ENCODE measurements around the gene PTPRE.

PTPRE gene

DNA sequence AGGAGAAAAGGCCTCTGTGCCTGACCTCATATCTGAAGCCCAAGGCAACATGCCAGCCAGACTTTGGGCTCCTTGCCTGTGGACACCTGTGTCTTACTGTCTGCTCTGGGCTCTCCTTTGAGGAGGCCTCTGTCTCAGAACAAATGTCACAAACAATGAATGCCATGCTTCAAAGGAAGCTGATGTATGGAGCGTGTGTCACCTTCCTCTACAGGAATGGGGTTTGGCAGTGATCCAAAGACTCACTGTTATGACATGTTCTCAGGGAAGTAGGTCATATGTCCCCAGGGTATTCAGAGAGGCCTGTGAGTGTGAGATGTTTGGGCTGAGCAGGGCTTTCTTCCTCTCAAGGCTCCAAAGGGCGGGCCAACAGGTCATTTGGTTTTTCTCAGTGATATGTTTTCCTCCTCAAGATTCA, 38.4 kb downstream of the PTPRE start:
- no peak overlapping the region for H3K4me3 Mint-ChIP-seq
- peaks cover 13% of the 10 kb centered on the region for H3K27me3 Mint-ChIP-seq (ENCODE audit: low read depth, poor library complexity)
- TF ChIP-seq, protein P1, sequence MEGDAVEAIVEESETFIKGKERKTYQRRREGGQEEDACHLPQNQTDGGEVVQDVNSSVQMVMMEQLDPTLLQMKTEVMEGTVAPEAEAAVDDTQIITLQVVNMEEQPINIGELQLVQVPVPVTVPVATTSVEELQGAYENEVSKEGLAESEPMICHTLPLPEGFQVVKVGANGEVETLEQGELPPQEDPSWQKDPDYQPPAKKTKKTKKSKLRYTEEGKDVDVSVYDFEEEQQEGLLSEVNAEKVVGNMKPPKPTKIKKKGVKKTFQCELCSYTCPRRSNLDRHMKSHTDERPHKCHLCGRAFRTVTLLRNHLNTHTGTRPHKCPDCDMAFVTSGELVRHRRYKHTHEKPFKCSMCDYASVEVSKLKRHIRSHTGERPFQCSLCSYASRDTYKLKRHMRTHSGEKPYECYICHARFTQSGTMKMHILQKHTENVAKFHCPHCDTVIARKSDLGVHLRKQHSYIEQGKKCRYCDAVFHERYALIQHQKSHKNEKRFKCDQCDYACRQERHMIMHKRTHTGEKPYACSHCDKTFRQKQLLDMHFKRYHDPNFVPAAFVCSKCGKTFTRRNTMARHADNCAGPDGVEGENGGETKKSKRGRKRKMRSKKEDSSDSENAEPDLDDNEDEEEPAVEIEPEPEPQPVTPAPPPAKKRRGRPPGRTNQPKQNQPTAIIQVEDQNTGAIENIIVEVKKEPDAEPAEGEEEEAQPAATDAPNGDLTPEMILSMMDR (IDR thresholded peaks at IDR 0.05) = no peak
- H3K9me3 Mint-ChIP-seq = no peaks in the 10 kb centered on the region
- H3K27ac Mint-ChIP-seq = no peak overlapping the region
- H3K36me3 Mint-ChIP-seq (ENCODE audit: low read depth) = no peaks in the 10 kb centered on the region
- no peak for DNase-seq
- H3K4me1 Mint-ChIP-seq = peaks cover 6% of the 10 kb centered on the region

DNA sequence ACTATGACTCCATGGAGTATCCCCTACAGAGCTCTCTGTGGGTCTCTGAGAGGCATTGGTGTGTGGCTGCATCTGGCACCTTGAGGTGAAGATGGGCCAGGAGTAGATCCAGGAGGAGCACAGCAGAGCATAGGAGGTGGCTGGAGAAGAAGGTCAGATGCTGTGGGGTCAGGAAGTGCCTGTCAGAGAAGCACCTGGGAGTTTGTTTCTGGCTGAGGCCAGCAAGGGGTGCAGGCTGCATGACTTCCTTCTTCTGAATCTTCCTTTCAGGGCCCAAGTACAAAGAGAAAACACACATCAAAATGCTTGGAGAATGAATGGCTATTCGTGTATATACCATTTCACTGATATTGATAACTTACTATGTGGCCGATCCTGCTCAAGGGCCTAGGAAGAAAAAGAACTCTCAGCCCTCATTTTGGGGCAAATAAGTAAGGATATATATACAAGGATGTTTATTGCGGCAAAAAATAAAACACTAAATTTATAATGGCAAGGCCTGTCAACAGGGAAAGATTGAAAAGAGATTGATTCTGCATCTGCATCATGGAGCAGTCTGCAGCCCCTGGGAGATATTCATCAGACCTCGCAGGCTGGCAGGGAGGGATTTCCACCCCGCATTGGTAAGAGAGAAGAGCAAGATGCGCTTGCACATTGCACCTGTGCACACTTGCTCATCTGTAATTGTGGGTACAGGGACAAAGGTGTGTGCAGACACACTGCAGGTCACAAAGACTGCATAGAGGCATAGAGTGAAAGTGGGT, 39.2 kb downstream of the PTPRE start:
- TF ChIP-seq, protein P1 (IDR thresholded peaks at IDR 0.05) = no peak
- Mint-ChIP-seq H3K27ac (no peak overlapping the region), H3K4me1 (peaks cover 6% of the 10 kb centered on the region), H3K4me3 (no peak overlapping the region), H3K36me3 (ENCODE audit: low read depth) (no peaks in the 10 kb centered on the region), H3K9me3 (no peaks in the 10 kb centered on the region), H3K27me3 (ENCODE audit: low read depth, poor library complexity) (peaks cover 9% of the 10 kb centered on the region)
- no peak for DNase-seq

DNA sequence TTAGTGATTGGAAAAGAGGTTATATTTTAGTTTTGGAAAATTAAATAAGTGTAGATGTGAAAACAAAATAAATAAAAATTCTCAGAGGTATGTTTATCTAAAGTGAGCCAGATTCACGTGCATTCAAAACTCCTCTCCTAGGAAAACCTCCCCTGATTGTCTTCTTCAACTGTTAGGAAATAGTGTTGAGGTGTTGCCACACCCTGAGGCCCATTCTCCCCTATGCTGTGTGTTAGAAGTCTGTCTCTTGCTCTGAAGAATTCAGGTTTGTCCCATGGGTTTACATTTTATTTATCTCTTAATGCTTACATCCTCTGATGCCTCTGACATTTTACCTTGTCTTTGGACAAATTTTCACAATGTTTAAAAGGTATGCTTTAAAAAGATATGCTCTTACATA, 40.3 kb downstream of the PTPRE start:
- Mint-ChIP-seq H3K9me3 (no peaks in the 10 kb centered on the region), H3K4me1 (peaks cover 6% of the 10 kb centered on the region), H3K27ac (no peak overlapping the region), H3K36me3 (ENCODE audit: low read depth) (no peaks in the 10 kb centered on the region), H3K27me3 (ENCODE audit: low read depth, poor library complexity) (peaks cover 9% of the 10 kb centered on the region), H3K4me3 (no peak overlapping the region)
- DNase-seq = no peak
- TF ChIP-seq, protein P1 (IDR thresholded peaks at IDR 0.05) = no peak

DNA sequence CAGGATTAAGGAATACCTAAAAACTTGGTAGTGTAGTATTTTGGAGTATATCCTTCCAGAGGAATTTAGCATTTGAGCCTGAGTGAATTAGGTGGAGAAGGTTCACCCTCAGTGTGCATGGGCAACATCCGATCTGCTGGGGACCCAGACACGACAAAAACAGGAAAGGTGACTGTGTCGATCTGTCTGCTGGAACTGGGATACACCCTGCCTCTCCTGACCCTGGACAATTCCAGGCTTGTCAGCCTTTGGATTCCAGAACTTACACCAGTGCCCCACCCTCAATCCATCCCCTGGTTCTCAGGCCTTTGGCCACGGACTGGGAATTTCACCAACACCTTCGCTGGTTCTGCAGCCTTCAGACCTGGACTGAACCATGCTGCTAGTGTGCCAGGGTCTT, 41.9 kb downstream of the PTPRE start:
- no peak for DNase-seq
- H3K27me3 Mint-ChIP-seq (ENCODE audit: low read depth, poor library complexity) = peaks cover 9% of the 10 kb centered on the region
- H3K27ac Mint-ChIP-seq = no peak overlapping the region
- TF ChIP-seq, protein P1 (IDR thresholded peaks at IDR 0.05) = no peak
- H3K36me3 Mint-ChIP-seq (ENCODE audit: low read depth) = no peaks in the 10 kb centered on the region
- H3K4me3 Mint-ChIP-seq = no peak overlapping the region
- H3K4me1 Mint-ChIP-seq = no peaks in the 10 kb centered on the region
- H3K9me3 Mint-ChIP-seq = no peaks in the 10 kb centered on the region

DNA sequence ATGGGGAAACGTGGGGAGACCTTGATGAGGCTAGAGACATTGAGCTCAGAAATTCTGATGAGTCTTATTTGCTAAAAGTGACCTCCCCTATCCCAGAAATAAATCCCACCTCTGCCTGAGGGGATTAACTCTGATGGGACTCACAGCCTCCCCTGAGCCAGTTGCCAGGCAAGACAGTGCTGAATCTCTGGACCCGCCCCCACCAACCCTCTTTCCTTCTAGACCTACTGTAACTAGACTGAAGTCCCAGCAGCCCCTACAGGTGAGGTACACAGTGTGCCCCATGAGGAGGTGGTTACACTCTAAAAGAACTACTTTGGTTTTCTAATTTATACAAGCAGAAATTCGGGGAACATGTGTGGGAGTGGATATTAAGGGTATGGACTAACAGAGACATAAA, 42.9 kb downstream of the PTPRE start:
- H3K4me3 Mint-ChIP-seq = no peak overlapping the region
- no peak overlapping the region for H3K27ac Mint-ChIP-seq
- H3K27me3 Mint-ChIP-seq (ENCODE audit: low read depth, poor library complexity) = peaks cover 9% of the 10 kb centered on the region
- TF ChIP-seq, protein P1 (IDR thresholded peaks at IDR 0.05) = no peak
- H3K4me1 Mint-ChIP-seq = no peaks in the 10 kb centered on the region
- H3K36me3 Mint-ChIP-seq (ENCODE audit: low read depth) = no peaks in the 10 kb centered on the region
- DNase-seq = no peak
- H3K9me3 Mint-ChIP-seq = no peaks in the 10 kb centered on the region
